ENCODE measurements around the gene FTMT.

DNA sequence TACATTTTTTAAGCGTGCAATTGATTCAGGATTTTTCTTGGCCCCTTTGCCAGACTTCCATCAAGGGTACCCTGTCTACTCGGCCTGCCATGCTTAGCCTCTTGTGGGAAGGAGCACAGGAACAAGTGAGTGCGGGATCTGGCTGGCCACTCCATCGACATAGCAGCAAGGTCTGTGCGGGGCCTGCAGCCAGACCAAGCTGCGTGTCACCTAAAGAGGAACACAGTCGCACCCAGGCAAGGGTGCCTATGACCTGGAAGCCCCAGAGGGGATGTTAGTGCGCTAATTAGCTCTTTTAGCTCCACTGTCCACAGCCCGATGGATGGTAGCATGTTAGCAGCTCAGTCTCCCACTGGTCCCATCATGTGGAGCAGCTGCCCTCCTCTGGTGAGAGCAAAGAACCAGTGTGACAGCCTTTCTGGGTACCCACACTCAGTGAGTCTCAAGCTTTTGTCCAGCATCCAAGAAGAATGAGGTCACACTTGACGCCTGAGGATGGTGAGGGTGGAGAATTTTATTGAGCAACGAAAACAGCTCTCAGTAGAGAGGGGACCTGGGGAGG lies 38.7 kb downstream of the FTMT start:
- TF ChIP-seq, protein P1, sequence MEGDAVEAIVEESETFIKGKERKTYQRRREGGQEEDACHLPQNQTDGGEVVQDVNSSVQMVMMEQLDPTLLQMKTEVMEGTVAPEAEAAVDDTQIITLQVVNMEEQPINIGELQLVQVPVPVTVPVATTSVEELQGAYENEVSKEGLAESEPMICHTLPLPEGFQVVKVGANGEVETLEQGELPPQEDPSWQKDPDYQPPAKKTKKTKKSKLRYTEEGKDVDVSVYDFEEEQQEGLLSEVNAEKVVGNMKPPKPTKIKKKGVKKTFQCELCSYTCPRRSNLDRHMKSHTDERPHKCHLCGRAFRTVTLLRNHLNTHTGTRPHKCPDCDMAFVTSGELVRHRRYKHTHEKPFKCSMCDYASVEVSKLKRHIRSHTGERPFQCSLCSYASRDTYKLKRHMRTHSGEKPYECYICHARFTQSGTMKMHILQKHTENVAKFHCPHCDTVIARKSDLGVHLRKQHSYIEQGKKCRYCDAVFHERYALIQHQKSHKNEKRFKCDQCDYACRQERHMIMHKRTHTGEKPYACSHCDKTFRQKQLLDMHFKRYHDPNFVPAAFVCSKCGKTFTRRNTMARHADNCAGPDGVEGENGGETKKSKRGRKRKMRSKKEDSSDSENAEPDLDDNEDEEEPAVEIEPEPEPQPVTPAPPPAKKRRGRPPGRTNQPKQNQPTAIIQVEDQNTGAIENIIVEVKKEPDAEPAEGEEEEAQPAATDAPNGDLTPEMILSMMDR (IDR thresholded peaks at IDR 0.05; ENCODE audit: low read depth, low read length, poor library complexity, severe bottlenecking), result no peak
- TF ChIP-seq EZH2phosphoT487 (IDR thresholded peaks at IDR 0.05; ENCODE audit: borderline replicate concordance, low read length), result no peak
